OCI-LY3 (cell line): ENCODE results near the gene MARCHF3.

Experiments
- CTCF ChIP-seq: fragments of 200-600, 300-600 bp; sonication (generic); IDR thresholded peaks from 2 replicates; pipeline ENCODE4 v1.5.1; 2014; ENCODE audit warnings: antibody characterized with exemption, low read length, low read depth
- EZH2phosphoT487 ChIP-seq: fragments of 200-600 bp; shearing (Covaris generic); IDR thresholded peaks from 2 replicates; pipeline ENCODE4 v1.6.1; 2018; ENCODE audit warnings: antibody characterized with exemption, mixed run types, low read depth

DNA sequence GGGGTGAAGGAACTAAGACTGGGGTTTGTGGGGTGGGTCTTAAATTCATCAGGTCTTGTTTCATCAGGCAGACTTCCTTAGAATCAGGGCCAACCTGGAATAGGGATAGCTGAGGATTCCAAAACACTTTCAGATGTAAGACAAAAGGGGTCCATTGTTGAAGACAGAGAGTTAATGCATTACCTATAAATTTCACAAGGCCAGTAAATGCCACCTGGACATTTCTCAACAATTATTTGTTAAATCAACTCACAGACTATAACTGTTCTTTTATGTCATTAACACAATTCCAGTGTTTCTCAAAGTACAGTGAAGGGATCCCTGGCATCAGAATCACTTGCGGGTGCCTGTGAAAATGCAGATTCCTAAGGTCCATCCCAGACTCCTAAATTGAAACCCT, 2.8 kb downstream of the MARCHF3 start:
- TF ChIP-seq CTCF, result no peak
- no peak for TF ChIP-seq EZH2phosphoT487
